Amniotic stem cell (primary cell): ENCODE results near the gene MICAL2.

Source experiments
- DNase-seq: peaks from one replicate; lab custom pipeline; 2025; lab: John Stamatoyannopoulos, UW

Gene MICAL2

GRCh38 chr11:12229450-12230229 lies 119.2 kb downstream of the MICAL2 start:
- DNase-seq = no peak

- no peak for DNase-seq
These were observed 121.8 kb downstream of the MICAL2 start for GRCh38 chr11:12232160-12232559.

GRCh38 chr11:12232817-12233601 lies 122.6 kb downstream of the MICAL2 start:
- peak; percentile 55 for DNase-seq

GRCh38 chr11:12233602-12233925 lies 123.2 kb downstream of the MICAL2 start:
- no peak for DNase-seq

GRCh38 chr11:12234221-12234620 lies 123.8 kb downstream of the MICAL2 start:
- DNase-seq = no peak

- no peak for DNase-seq
These were observed 124.7 kb downstream of the MICAL2 start for GRCh38 chr11:12235080-12235479.

GRCh38 chr11:12235553-12235946 lies 125.2 kb downstream of the MICAL2 start:
- no peak for DNase-seq

GRCh38 chr11:12235947-12236743 lies 125.8 kb downstream of the MICAL2 start:
- peak; percentile 17 for DNase-seq

GRCh38 chr11:12236744-12237101 lies 126.3 kb downstream of the MICAL2 start:
- DNase-seq = no peak

GRCh38 chr11:12237381-12237784 lies 127.0 kb downstream of the MICAL2 start:
- no peak for DNase-seq

GRCh38 chr11:12238420-12238819 lies 128.0 kb downstream of the MICAL2 start:
- DNase-seq = no peak

GRCh38 chr11:12239396-12239795 lies 129.0 kb downstream of the MICAL2 start:
- no peak for DNase-seq

GRCh38 chr11:12239804-12240371 lies 129.5 kb downstream of the MICAL2 start:
- no peak for DNase-seq

GRCh38 chr11:12240677-12241076 lies 130.3 kb downstream of the MICAL2 start:
- DNase-seq = no peak

GRCh38 chr11:12241401-12241800 lies 131.0 kb downstream of the MICAL2 start:
- no peak for DNase-seq

- DNase-seq = no peak
These were observed 131.7 kb downstream of the MICAL2 start for GRCh38 chr11:12241971-12242672.

GRCh38 chr11:12242966-12243365 lies 132.6 kb downstream of the MICAL2 start:
- no peak for DNase-seq

GRCh38 chr11:12243486-12243885 lies 133.1 kb downstream of the MICAL2 start:
- DNase-seq = no peak

- DNase-seq = no peak
These were observed 133.6 kb downstream of the MICAL2 start for GRCh38 chr11:12243911-12244550.

GRCh38 chr11:12245091-12245490 lies 134.7 kb downstream of the MICAL2 start:
- no peak for DNase-seq

GRCh38 chr11:12245549-12246016 lies 135.2 kb downstream of the MICAL2 start:
- no peak for DNase-seq
